Measurements from ENCODE around the gene TBX15.

Gene TBX15

GRCh38 chr1:118927427-118928187, 60.5 kb downstream of the TBX15 start:
- TF ChIP-seq, protein P1, sequence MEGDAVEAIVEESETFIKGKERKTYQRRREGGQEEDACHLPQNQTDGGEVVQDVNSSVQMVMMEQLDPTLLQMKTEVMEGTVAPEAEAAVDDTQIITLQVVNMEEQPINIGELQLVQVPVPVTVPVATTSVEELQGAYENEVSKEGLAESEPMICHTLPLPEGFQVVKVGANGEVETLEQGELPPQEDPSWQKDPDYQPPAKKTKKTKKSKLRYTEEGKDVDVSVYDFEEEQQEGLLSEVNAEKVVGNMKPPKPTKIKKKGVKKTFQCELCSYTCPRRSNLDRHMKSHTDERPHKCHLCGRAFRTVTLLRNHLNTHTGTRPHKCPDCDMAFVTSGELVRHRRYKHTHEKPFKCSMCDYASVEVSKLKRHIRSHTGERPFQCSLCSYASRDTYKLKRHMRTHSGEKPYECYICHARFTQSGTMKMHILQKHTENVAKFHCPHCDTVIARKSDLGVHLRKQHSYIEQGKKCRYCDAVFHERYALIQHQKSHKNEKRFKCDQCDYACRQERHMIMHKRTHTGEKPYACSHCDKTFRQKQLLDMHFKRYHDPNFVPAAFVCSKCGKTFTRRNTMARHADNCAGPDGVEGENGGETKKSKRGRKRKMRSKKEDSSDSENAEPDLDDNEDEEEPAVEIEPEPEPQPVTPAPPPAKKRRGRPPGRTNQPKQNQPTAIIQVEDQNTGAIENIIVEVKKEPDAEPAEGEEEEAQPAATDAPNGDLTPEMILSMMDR (IDR thresholded peaks at IDR 0.05; ENCODE audit: low read depth, low read length, missing control alignments) = no peak
- no peak overlapping the region for H3K4me3 ChIP-seq (replicated peaks; ENCODE audit: low read depth, low read length)
- DNase-seq (ENCODE audit: extremely low read depth, low read depth) = no peak

DNA sequence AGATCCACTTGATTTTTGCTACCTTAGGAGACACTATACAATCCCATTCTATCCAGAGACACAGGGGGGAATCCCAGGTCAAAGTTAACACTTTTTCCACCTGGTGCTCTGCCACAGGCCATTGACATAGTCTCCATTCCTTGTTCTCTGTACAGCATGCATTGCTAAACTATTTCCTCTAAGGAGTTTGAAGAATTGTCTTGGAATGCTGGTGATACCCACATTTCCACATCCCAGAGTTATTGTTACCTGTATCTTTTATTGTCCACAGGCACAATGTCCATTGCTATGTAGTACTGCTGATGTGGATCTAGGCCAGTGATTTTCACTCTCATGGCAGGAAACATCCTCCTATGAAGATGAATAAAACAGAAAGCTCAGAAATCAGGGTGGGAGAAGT, 61.9 kb downstream of the TBX15 start:
- TF ChIP-seq, protein P1 (IDR thresholded peaks at IDR 0.05; ENCODE audit: low read depth, low read length, missing control alignments) = no peak
- no peak for DNase-seq (ENCODE audit: extremely low read depth, low read depth)
- no peak overlapping the region for H3K4me3 ChIP-seq (replicated peaks; ENCODE audit: low read depth, low read length)

DNA sequence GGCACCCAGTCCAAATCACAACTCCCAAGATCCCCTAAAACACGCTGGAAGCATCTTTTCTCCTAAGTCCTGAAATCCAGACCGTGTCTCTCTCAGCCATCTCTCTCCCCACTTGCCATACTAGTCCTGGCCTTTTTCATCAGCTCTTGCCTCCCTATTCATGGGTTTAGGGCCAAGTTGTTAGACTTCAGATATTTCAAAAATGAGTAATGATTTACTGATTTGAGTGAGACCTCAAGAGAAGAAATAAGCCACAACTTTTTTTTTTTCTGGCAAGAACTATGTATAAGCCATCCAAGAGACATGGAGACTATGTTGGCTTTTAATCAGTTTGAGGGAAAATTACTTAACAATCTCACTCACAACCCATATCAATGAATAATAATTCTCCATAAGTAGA, 62.5 kb downstream of the TBX15 start:
- DNase-seq (ENCODE audit: extremely low read depth, low read depth) = no peak
- H3K4me3 ChIP-seq (replicated peaks; ENCODE audit: low read depth, low read length) = no peak overlapping the region
- TF ChIP-seq, protein P1 (IDR thresholded peaks at IDR 0.05; ENCODE audit: low read depth, low read length, missing control alignments) = no peak

DNA sequence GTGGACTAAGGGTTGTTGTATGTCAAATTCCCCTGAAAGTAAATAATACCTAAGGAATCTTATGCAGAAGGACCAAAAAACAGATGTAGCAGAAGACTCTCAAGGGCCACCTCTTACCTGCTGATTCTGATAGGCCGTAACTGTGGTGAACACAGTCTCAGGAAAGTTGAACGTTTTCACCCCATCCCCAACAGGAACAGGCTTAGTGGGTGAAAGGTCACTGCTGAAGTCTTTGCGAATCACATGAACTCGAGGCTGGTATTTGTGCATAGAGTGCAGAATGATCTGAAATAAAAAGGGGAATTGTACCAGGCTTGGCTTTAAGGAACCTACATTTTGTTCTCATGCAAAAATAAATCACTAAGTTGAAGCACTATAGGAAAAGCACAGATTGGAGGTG, 64.8 kb downstream of the TBX15 start:
- no peak overlapping the region for H3K4me3 ChIP-seq (replicated peaks; ENCODE audit: low read depth, low read length)
- TF ChIP-seq, protein P1 (IDR thresholded peaks at IDR 0.05; ENCODE audit: low read depth, low read length, missing control alignments) = no peak
- no peak for DNase-seq (ENCODE audit: extremely low read depth, low read depth)

DNA sequence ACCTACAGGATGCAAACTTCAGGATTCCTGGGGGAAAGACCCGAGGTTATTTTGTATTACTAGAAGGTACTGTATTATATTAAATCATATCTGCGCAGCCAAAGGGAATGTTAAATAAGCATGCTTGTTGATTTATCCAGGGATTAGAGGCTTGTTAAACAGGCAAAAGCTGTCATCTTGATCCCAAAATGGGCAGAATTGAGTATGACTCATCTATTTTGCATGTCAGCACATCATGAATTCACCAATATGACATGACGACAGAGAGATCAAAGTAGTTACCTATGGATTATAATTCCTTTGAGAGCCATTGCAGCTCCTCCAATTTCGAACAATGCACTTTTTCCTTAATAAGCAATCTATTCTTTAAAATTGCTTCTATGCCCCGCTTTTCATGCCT, 66.1 kb downstream of the TBX15 start:
- H3K4me3 ChIP-seq (replicated peaks; ENCODE audit: low read depth, low read length) = no peak overlapping the region
- DNase-seq (ENCODE audit: extremely low read depth, low read depth) = no peak
- TF ChIP-seq, protein P1 (IDR thresholded peaks at IDR 0.05; ENCODE audit: low read depth, low read length, missing control alignments) = no peak

DNA sequence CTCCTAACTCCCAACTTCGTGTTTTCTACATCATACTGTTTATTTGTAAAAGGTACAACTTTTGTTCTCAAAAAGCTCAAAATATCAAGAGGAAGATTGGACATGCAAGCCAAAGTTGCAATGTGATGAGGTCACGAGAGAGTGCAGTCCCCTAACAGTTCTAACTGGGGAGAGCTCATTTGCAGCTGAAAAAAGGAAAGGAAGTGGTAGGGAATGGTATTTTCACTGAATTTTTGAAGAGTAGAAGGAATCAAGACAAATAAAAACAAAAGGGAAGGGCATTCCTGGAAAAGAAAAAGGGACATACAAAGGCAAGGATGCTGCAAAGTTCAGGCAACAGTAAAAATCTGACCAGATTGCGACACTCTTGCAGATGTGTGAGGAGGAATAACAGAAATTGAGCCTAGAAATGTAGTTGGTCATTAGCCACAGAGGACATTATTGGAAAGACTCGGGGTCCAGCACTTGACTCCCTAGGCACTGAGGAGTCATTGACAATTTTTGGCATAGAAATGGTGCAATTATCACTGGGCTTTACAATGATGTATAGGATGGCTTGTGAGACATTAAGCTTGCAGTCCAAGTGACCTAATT, 67.9 kb downstream of the TBX15 start:
- DNase-seq (ENCODE audit: extremely low read depth, low read depth) = no peak
- TF ChIP-seq, protein P1 (IDR thresholded peaks at IDR 0.05; ENCODE audit: low read depth, low read length, missing control alignments) = no peak

More for the DNA sequence above, 67.9 kb downstream of the TBX15 start:
- H3K4me3 ChIP-seq (replicated peaks; ENCODE audit: low read depth, low read length) = no peak overlapping the region

Measured in HFF-Myc (cell line).